Measurements from ENCODE around the gene ACTR3C. TPM values are rescaled to one million over a fixed set of nuclear protein-coding genes. Genes with fewer than 3 reads are reported as not detected.

The ACTR3C gene
- total and polyA plus RNA-seq, 2 donors (not counting 1 experiment from before 2014, with no cell fraction given): 0.09 to 0.50 TPM

GRCh38 chr7:150335108-150335773 is 11.9 kb upstream of the ACTR3C start:
- DNase-seq (ENCODE audit: low read depth in 2 of 2): peak; percentile 85 to 89
- Histone ChIP-seq H3K36me3 (ENCODE audit: control insufficient read depth, insufficient read depth, low read length) (no peaks in the 10 kb centered on the region), H3K27me3 (ENCODE audit: control insufficient read depth, insufficient read depth, low read length) (peaks cover 7% of the 10 kb centered on the region), H3K79me2 (ENCODE audit: control insufficient read depth, insufficient read depth, low read length) (no peaks in the 10 kb centered on the region), H2AFZ (ENCODE audit: low read length) (no peak overlapping the region), H3K9ac (ENCODE audit: insufficient read depth, low read length) (no peak overlapping the region), H3K27ac (ENCODE audit: insufficient read depth, low read length) (no peak overlapping the region), H3K4me1 (ENCODE audit: control insufficient read depth, extremely low read depth, insufficient read depth, low read length) (peaks cover 15% of the 10 kb centered on the region), H4K20me1 (ENCODE audit: control insufficient read depth, extremely low read depth, insufficient read depth, low read length) (no peaks in the 10 kb centered on the region), H3K9me3 (ENCODE audit: control insufficient read depth, insufficient read depth, low read depth, low read length) (no peaks in the 10 kb centered on the region), H3K4me2 (ENCODE audit: extremely low read depth, insufficient read depth, low read length) (peak overlapping the region; percentile 13), H3K4me3 (replicated peaks in 1 of 4; ENCODE audit: control extremely low read depth in 1 of 4, insufficient read depth in 1 of 4, low read depth in 3 of 4, low read length in 4 of 4) (no peak overlapping the region)
- no peak for TF ChIP-seq EZH2 (IDR thresholded peaks at IDR 0.05; ENCODE audit: low read length, missing control alignments)
- no peak for TF ChIP-seq CTCF (conservative IDR thresholded peaks at IDR 0.05 in 1 of 2, IDR thresholded peaks at IDR 0.05 in 1 of 2; ENCODE audit: low read depth in 1 of 2, low read length in 2 of 2)

DNA sequence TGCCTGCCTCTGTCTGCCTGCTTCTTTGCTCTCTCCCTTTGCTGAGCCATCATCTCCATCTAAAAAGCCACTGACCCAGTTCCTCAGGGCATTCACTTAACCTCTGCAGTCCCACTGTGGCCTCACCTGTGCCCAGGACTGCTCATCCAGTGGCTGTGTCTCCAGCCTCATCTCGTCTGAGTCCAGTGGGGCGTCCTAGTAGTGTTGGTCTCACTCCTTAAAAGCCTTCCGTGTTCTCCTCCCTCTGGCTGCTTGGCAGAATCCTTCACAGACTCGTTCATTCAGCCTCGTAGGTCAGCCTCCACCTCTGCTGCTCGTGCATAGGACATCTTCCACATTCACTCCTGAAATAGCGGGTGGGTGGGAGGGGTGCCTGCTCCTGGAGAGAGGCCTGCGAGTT is 10.8 kb upstream of the ACTR3C start:
- TF ChIP-seq CTCF (conservative IDR thresholded peaks at IDR 0.05 in 1 of 2, IDR thresholded peaks at IDR 0.05 in 1 of 2; ENCODE audit: low read depth in 1 of 2, low read length in 2 of 2) (no peak), EZH2 (IDR thresholded peaks at IDR 0.05; ENCODE audit: low read length, missing control alignments) (no peak)

DNA sequence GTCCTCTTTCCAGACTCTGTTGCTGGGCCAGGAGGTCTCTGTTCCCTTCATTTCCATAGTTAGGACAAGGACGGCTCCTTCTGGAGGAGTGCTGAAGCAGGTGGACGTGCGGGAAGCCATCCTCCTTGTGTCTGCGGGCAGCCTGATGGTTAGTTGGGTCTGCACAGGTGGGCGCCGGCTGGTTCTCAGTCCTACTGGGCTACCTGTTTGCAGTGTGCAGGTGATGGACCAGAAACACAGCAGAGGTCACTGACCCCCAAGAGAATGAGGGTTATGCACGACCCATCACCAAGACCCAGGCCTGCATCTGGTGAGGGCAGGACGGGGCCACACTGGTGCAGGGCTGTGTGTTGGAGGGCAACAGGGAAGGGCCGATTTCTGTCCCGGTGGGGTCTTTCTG is 10.3 kb upstream of the ACTR3C start:
- H3K4me1 ChIP-seq (ENCODE audit: control insufficient read depth, extremely low read depth, insufficient read depth, low read length): peaks cover 7% of the 10 kb centered on the region
- no peak overlapping the region for H2AFZ ChIP-seq (ENCODE audit: low read length)
- H3K36me3 ChIP-seq (ENCODE audit: control insufficient read depth, insufficient read depth, low read length): no peaks in the 10 kb centered on the region
- H4K20me1 ChIP-seq (ENCODE audit: control insufficient read depth, extremely low read depth, insufficient read depth, low read length): no peaks in the 10 kb centered on the region
- H3K9ac ChIP-seq (ENCODE audit: insufficient read depth, low read length): no peak overlapping the region
- H3K4me2 ChIP-seq (ENCODE audit: extremely low read depth, insufficient read depth, low read length): no peak overlapping the region
- no peaks in the 10 kb centered on the region for H3K79me2 ChIP-seq (ENCODE audit: control insufficient read depth, insufficient read depth, low read length)
- H3K27ac ChIP-seq (ENCODE audit: insufficient read depth, low read length): no peak overlapping the region
- TF ChIP-seq EZH2 (IDR thresholded peaks at IDR 0.05; ENCODE audit: low read length, missing control alignments) (no peak), CTCF (conservative IDR thresholded peaks at IDR 0.05 in 1 of 2, IDR thresholded peaks at IDR 0.05 in 1 of 2; ENCODE audit: low read depth in 1 of 2, low read length in 2 of 2) (no peak)
- no peak for DNase-seq (ENCODE audit: low read depth in 2 of 2)
- H3K9me3 ChIP-seq (ENCODE audit: control insufficient read depth, insufficient read depth, low read depth, low read length): no peaks in the 10 kb centered on the region
- H3K4me3 ChIP-seq (replicated peaks in 1 of 4; ENCODE audit: control extremely low read depth in 1 of 4, insufficient read depth in 1 of 4, low read depth in 3 of 4, low read length in 4 of 4): no peak overlapping the region
- no peaks in the 10 kb centered on the region for H3K27me3 ChIP-seq (ENCODE audit: control insufficient read depth, insufficient read depth, low read length)

More for the DNA sequence above, 10.8 kb upstream of the ACTR3C start:
- Histone ChIP-seq H4K20me1 (ENCODE audit: control insufficient read depth, extremely low read depth, insufficient read depth, low read length) (no peaks in the 10 kb centered on the region), H2AFZ (ENCODE audit: low read length) (no peak overlapping the region), H3K79me2 (ENCODE audit: control insufficient read depth, insufficient read depth, low read length) (no peaks in the 10 kb centered on the region), H3K27me3 (ENCODE audit: control insufficient read depth, insufficient read depth, low read length) (no peaks in the 10 kb centered on the region), H3K27ac (ENCODE audit: insufficient read depth, low read length) (no peak overlapping the region), H3K4me3 (replicated peaks in 1 of 4; ENCODE audit: control extremely low read depth in 1 of 4, insufficient read depth in 1 of 4, low read depth in 3 of 4, low read length in 4 of 4) (no peak overlapping the region), H3K9ac (ENCODE audit: insufficient read depth, low read length) (no peak overlapping the region), H3K9me3 (ENCODE audit: control insufficient read depth, insufficient read depth, low read depth, low read length) (no peaks in the 10 kb centered on the region), H3K4me2 (ENCODE audit: extremely low read depth, insufficient read depth, low read length) (no peak overlapping the region), H3K4me1 (ENCODE audit: control insufficient read depth, extremely low read depth, insufficient read depth, low read length) (peaks cover 7% of the 10 kb centered on the region), H3K36me3 (ENCODE audit: control insufficient read depth, insufficient read depth, low read length) (no peaks in the 10 kb centered on the region)
- DNase-seq (ENCODE audit: low read depth in 2 of 2): no peak

Data from fibroblast of lung (primary cell).